ENCODE data around the gene SHISA4.

SHISA4 gene

DNA sequence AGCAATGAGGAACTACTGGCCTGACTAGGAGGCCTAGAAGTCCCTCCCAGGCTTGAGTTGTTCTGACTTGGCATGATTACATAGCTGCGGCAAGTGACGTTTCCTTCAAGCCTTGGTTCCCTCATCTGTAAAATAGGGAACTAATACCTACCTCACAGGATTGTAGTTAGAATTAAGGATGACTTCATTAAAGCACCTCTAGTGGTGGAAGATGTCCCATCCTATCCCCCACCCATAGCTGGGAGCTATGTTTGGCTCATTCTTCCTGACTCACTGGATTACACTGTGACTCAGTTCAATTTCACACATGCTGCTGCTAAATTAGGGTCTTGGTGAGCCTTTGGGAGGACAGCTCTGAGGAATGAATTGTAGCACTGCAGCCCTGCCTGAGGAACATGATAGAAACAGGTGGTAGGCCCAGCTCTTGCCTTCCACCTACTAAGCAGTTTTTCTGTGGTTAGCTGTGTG, 6.0 kb upstream of the SHISA4 start:
- no peak for DNase-seq (ENCODE audit: low read depth)

- DNase-seq (ENCODE audit: low read depth): no peak
Observed at GRCh38 chr1:201883266-201883665, 5.4 kb upstream of the SHISA4 start.

- DNase-seq (ENCODE audit: low read depth): no peak
Observed at GRCh38 chr1:201883786-201884185, 4.9 kb upstream of the SHISA4 start.

GRCh38 chr1:201884425-201884824, 4.3 kb upstream of the SHISA4 start:
- DNase-seq (ENCODE audit: low read depth): no peak

- DNase-seq (ENCODE audit: low read depth): no peak
Observed at GRCh38 chr1:201885531-201886075, 3.1 kb upstream of the SHISA4 start.

GRCh38 chr1:201886103-201886885, 2.4 kb upstream of the SHISA4 start:
- no peak for DNase-seq (ENCODE audit: low read depth)

DNA sequence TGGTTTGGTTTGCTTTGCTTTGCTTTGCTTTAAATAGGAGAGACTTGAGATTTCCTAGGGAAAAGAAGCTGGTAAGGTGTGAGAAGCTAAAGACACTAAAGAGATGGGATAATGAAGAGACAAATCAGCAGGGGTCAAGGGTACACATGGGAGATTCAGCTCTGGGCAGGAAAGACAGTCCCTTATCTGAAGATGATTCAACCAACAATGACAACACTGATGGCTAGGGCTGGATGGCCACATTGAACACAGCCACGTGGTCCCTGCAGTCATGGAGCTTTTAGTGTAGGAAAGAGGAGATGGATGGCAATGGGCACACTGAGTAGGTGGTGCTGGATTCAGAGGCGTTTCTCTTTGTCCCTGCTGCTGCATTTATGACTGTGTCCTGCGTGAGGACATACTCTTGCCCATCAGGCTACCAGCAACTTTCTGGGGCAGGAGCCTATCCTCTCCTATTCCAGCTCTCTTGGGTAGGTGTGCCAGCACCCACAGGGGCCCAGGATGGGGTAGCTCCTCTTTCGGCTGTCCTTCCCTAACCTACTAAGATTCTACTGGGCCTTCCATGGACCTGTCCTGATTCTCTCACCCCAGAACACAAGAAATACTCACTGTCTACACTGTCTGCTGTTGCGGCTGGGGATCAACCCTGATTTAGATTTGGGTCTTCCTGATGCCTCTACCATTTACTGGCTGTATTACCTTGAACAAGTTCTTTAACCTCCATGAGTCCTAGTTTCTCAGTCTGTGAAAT, 1.4 kb upstream of the SHISA4 start:
- no peak for DNase-seq (ENCODE audit: low read depth)

DNA sequence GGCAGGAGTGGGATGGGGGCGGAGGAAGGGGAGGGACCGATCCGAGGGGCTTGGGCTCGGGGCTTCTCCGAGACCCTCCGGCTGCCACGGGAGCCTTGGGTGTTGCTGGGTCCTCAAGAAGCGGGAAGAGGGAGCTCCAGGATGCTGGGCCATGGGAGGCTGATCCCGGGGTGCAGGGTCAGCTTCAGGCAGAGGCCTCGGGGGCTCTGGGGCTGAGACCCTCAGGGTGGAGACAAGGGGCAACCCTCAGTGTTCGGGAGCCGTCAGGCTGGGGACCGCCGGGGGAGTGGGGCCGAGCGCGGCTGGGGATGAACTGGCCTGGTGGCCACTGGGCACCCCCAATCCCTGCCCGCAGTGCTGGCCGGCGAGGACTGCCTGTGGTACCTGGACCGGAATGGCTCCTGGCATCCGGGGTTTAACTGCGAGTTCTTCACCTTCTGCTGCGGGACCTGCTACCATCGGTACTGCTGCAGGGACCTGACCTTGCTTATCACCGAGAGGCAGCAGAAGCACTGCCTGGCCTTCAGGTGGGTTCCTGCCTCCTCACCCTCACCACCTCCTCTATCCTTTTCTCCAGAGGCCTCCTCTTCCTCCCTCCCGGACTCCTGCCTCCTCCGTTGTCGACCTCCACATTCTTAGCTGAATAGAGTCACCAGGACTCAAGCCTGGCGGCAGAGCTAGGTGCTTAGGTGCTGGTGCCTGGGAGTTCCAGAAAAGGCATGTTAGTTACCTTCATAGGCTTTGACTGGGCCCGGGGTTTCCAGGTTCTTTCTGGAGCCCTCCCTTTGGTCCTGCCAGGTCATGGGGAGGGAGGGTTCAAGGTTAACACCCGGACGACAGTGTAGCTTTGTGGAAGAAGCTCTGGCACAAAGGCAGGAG, 631 bp downstream of the SHISA4 start:
- no peak for DNase-seq (ENCODE audit: low read depth)

DNA sequence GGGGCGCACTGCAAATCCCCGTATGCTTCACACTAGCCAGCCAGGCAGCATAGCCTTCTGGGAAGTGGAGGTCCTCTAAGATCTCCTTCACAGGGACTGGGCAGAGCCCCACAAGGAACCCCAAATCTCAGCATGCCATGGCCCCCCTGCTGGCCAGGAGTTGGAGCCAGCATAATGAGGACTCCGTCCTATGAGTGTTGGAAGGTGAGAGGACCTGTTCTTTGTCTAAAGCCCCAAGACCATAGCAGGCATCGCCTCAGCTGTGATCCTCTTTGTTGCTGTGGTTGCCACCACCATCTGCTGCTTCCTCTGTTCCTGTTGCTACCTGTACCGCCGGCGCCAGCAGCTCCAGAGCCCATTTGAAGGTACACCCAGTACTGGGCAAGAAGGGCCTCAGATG, 1.5 kb downstream of the SHISA4 start:
- DNase-seq (ENCODE audit: low read depth): no peak

DNA sequence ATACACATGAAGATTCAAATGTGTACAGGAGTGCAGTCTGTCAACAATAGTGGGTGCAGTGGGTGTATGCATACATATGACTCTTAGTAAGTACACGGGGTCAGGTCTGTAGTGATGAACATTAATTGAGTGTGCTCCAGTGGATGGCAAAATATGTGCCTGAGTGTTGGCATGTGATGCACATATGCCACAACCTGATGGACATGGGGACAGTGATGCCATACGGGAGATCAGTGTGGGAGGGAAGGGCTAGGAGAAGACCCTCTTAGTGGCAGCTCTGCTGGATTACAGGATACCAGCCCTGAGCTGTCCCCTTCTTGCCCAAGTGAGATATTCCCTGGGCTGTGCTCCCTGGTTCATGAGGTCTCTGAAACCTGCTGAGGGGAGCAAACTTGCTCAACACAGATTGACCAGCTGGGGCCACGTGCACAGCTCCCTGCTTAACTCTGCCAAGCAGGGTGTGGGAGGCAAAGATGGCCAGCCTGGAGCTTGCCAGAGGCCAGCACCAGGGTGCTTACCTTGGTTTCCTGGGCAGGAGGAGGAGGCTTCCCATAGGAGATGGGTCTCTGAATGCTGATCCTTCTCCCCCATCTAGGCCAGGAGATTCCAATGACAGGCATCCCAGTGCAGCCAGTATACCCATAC, 2.2 kb downstream of the SHISA4 start:
- no peak for DNase-seq (ENCODE audit: low read depth)

DNA sequence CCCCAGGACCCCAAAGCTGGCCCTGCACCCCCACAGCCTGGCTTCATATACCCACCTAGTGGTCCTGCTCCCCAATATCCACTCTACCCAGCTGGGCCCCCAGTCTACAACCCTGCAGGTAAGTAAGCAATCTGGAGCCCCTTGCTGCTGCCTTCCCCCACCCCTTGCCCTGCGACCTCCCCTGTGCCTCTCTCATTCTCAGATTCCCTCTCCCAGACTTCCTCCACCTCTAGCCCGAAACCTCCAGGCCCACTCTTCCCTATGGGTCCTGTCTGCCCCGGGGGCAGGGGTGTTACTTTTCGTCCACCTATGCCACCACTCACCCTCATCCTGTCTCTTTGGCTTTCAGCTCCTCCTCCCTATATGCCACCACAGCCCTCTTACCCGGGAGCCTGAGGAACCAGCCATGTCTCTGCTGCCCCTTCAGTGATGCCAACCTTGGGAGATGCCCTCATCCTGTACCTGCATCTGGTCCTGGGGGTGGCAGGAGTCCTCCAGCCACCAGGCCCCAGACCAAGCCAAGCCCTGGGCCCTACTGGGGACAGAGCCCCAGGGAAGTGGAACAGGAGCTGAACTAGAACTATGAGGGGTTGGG, 2.9 kb downstream of the SHISA4 start:
- no peak for DNase-seq (ENCODE audit: low read depth)

DNA sequence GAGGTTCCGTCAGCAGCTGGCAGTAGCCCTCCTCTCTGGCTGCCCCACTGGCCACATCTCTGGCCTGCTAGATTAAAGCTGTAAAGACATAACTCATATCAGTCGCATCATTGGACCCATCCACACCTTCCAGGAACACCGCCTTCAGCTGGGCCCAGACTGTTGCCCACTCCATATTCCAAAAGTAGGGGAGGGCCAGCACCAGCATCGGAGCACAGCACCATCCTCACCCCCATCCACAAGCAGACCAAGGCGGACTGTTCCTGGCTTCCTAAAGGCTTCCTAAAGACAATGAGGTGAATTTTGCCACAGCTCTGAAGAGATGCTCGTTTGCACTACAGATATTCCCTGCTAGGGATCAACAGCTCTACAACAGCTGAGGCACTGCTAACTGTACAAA, 3.5 kb downstream of the SHISA4 start:
- no peak for DNase-seq (ENCODE audit: low read depth)

DNA sequence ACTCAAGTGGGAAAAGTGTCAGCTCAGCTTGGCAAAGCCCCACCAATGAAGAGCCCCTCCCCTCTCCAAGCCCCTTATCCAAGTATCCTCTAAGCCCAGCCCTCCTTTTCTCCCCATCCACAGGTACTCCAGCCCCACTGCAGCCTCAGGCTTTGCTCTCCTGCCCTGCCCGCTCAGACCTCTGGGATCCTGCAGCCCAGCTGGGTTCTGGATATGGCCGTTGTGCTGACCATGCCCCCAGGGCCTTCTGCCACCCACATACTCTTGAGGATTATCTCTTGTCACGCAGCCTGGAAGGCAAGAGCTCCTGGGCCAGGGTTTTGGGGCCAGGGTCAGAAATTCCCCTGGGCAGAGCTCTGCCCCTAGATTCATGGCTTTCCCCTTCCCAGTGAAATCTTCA, 4.7 kb downstream of the SHISA4 start:
- DNase-seq (ENCODE audit: low read depth): no peak

DNA sequence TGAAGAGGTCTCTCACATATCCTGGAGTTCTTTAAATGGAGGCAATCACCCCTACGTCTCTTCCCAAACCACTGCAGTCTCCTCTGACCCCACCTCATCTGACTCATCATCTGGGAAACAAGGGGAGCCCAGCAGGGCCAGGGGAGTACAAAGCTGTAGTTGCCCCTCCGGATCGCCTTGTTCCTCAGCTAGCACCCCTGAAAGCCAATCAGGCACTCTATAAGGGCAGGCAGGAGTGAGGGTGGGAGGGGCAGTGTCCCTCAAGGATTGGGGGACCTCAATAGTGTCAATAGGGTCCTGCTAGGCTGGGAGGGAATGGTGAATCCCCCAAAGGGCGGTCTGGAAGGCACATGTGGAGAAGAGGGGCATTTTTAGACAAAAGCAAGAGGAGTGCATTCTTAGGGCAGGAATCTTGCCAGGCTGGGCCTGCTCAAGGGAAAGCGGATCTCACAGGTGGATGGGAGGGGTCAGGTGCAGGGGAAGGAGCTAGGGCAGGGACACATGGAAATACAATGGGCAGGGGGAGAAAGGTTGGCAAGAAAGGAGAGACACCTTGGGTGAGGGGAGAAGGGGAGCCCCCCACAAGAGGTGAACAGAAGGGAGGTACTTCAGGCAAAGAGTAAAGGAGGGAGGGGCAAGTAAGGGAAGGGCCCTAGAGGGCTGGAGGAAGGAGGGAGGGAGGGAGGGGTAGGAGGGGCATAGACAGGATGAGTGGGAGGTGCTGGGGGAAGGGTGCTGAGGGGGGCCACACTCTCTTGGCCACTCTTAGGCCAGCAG, 5.8 kb downstream of the SHISA4 start:
- DNase-seq (ENCODE audit: low read depth): no peak

DNA sequence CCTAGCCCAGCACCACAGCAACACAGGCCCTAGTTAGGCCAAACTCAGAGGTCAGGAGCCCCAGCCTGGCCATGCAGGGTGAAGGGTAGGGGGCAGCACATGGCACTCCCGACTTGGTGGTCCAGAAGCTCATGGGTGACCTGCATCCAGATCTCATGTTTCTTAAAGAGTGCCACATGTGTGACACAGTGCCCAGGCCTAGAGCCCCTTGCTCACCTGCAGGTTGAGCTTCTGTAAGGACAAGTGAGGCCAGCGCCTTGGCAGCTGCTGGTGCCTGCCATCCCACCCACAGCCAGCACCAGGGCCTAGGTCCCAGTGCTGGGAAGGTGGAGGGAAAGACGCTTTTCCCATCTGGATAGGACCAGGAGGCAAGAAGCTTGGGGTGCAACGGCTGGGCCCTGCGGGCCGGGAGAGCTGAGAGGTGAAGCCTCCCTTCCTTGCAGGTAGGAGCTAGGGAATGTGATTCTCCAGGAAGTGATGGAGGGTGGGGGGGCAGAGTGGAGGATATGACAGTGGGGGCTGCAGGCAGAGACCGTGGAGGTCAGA, 6.5 kb downstream of the SHISA4 start:
- DNase-seq (ENCODE audit: low read depth): no peak

DNA sequence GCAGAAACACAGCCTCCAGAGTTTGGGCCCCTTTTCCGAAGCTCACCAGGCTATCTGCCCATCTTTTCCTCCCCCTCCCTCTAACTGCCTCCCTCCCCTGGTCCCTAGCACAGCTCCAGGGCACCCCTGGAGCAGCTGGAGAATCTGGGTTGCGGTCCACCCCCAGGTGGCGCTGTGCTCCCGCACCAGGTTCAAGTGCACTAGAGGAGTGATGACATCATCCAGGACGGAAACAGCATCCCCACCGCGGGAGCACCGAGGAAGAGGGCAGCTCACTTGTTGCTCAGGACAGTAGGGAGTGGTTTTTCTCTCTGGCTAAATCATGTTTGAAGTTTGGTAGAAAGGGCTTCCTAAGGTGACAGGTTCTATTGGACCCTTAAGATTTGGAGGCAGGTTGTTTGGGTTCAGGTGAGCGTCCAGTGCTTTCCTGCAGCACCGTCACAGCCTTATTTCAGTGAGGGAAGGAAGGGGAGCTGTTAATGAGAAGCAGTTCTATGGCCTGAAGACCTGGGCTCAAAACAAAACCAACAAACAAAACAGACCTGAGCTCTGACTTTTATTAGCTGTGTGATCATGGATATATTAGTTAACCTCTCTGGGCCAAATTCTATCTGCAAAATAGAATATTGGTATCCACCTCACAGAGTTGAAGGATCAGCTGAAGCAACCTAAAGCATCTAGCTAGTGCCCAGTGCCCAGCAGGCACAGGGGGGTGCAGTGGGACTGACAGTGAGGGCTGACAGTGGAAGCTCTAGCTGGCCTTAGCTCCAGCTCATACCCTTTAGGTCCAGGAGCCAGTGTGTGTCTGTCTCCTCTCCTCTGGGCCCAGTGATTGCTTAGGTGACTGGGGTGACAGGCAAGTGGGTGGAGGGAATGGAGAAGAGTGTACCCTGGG, 7.5 kb downstream of the SHISA4 start:
- DNase-seq (ENCODE audit: low read depth): peak; percentile 78

DNA sequence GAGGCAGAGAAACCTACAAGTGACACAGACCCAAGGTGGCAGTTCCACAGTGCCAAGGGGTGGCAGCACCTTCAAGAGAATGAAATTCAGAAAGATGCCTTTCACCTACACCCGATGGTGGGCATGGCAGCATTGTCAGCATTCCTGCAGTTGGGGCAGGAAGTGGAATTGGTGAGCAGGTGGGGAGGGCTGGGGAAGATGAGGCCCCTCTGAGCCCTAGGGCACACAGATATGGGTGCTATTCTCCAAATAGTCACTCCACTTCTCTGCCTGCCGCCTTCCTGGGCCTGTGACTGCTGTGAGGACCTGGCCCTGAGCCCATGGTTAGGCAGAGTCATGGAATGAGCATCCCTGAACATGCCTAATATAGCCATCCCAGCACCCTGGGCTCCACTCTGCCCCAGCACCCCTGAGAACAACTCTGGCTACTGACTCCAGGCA, 8.3 kb downstream of the SHISA4 start:
- DNase-seq (ENCODE audit: low read depth): no peak

DNA sequence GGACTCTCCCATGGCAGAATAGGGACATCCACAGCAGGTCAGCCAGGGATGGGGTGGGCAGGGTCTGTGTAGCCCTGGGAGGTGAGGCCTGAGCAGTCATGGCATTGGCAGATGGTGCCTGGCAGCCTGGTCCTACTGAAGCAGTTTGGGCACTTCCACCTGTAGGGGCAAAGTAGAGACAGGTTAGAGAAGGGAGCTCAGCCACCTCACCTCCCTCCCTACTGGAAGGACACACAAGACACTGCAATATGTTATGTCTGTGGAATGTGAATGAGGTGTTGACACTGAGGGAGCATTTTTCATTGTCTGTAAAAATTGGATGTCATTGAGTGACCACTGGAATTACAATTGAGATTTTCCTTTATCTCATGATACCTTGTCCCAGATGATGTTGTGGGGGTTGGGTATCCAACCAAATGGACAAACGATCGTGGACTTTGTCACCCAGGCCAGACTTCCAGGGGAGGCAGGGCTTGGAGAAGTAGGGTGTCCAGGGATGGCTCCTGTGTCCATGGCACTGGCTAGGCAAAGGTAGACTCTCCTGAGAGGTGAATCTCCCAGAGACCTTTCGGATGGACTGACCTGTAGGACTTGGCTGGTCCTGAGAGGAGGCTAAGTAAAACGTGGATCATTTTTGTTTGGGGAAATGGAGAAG, 9.7 kb downstream of the SHISA4 start:
- no peak for DNase-seq (ENCODE audit: low read depth)

- DNase-seq (ENCODE audit: low read depth): no peak
Observed at GRCh38 chr1:201898992-201899391, 10.3 kb downstream of the SHISA4 start.
